Activated CD8-positive, alpha-beta memory T cell treated with anti-CD3 and anti-CD28 coated beads for 24 hours (primary cell): Measurements from ENCODE around the gene IL21R.
"Not testable (repeated sequence)": the region's sequence is repeated elsewhere in the genome, so short reads cannot be mapped to it uniquely, and the experiment has no call there.

ENCODE experiments used
- DNase-seq: peaks from one replicate; pipeline ENCODE4 v3.0.0-alpha.2; 2020

IL21R gene

DNA sequence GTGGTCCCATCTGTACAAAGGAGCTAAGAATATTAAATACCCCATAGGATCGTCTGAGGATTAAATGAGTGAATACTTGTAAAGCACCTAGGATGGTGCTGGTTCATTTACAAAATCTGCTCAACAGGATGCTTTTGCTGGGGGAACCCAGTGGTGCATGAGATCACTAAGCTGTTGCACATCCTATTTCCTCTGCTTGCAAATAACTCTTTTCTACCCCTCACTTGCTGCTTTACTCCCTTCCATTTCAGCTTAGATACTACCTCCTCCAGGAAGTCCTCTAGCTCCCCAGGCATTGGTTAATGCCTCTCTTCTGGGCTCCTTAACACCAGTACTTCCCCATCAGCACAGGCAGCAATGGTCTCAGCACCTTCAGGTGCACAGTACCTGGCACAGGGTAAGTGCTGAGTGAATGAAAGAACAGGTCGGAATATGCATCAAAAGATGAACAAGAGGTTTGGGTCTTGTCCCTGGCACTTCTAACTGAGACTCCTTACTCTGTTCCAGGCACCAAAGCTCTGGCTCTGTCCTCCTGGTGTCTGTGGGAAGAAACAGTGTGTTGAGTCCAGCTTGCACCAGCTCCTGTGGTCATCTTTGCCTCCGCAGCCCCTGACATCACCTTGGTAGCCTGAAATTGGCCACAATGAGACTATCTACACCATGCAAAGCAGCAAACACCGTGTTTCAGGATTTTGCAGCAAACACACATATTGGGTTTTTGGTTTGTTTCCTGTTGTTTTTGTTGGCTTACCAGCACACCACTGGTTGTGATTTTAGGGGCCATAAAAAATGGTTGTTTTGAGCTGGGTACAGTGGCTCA, 24.1 kb upstream of the IL21R start:
- DNase-seq: peak; percentile 57

DNA sequence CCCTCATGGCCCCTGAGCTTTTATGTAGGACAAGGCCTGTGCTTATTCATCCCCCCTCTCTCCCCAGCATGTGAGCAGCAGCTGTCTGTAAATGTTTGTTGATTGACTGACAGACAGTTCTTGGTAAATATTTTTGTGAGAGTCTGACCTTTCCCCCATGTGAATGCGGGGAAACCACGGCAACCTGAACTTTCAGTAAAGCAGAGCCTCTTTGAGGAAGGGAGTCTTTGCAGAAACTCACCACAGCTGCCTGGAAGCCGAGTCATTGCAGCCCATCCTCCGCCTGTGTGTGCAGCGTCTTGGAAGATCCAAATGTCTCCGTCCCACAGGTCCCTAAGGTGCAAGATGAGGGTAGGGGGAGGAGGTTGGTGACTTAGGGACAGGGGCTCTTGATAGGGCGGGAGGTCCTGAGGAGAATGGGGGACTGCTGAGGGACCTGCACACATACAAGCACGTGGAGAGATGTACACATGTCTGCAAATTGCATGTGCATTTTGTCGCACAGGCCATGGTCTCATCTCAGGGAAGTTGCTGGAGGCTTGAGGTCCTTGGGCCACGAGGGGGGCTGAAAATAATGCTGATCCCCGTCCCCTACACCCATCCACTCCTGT, 23.0 kb upstream of the IL21R start:
- peak; percentile 63 for DNase-seq

DNA sequence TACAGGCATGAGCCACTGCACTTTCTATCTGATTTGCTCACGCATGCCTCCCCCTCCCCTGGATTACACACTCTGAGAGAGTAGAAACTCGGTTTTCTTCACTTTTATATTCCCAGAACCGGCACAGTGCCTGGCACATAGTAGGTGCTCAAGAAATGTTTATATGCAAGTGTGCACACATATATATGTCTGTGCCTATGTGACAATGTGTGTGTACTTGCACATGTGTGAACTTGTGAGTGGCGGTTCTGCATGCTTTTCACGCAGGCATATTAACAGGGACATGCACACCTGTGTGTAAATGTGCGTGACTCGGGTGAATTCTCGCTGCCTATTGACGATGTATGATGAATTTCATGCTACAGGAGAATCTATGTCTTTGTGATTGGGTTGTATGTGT, 22.1 kb upstream of the IL21R start:
- peak; percentile 52 for DNase-seq

DNA sequence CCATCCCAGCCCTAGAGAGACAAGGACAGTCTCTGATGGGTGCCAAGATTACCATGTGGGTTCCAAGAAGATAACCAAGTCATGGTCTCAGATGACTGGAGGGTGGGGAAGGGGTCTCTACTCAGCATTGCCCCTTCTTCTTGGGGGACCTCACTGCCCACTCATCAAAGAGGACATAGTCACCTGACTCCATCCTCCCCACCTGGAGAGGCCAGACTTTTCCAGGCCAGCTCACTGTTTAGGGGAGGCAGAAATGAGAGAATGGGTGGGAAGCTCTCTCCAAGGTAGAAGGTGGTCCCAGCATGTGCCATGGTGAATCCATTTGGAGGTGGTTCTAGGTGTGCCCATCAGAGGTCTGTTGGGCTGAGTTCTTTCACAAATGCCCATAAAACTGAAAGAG, 20.7 kb upstream of the IL21R start:
- DNase-seq: peak; percentile 48

DNA sequence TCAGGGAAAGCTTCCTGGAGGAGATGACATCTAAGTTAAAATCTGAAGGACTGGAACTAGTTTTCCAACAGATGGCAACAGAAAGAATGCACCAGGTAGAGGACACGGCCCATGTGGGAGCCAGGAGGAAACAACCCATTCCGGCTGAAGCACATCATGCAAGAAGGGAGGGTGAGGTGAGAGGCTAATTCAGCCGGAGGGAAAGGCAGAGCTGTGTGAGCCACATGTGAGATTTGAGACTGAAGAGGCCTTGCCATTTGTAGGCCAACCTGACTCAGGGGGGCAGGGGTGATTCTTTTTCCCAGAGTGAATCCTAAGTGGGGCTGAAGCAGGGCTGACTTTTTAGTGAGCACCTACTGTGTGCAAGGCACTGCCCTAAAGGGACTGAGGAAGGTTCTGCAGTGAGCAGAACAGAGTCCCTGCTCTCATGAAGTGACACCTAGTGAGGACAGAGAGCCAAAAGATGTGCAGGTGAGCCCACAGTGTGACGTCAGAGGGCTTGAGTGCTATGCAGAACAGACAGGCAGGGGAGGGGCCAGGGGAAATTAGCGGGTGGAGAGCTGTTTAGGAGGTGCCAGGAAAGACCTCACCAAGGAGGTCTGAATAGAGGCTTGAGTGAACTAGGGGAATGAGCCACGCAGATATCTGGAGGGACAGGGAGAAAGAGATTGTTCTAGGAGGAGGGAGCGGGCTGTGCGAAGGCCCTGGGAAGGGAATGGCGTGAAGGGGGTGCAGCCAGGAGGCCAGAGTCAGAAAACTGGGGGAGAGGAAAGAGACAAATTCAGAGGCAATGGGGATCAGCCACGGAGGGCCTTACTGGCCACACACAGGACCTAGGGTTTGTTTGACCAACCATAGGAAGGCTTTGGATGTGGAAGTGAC, 19.8 kb upstream of the IL21R start:
- peak; percentile 52 for DNase-seq

DNA sequence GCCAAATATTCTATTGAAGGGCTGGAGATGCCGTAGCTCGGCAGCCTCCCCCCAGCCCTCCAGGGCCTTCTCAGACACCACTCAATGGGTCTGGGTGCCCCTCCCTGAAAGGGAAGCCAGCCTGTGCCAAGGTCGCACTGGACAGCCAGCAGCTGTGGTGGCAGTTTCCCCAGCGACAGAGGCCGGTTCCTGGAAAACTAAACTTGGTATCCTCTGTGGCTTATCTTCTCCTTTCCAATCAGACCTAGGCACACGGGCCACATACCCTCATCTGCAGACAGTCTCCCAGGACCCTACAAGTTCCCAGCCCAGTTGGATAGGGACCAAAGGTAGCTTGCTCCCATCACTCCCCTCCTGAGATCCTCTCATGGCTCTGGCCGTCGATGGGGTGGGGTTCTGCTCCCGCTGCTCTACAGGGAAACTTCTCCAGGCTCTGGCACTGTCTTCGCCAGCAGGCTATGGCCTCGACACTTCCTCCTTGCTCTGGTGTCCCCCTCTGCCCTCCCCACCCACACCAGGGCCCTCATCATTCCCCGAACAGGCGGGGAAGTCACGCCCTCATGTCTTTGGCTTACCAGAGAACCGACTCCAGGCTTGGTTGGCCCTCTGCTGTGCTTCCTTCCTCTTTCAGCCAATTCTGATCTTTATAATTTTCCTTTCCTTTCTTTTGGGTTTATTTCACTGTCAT, 18.3 kb upstream of the IL21R start:
- peak; percentile 44 for DNase-seq

DNA sequence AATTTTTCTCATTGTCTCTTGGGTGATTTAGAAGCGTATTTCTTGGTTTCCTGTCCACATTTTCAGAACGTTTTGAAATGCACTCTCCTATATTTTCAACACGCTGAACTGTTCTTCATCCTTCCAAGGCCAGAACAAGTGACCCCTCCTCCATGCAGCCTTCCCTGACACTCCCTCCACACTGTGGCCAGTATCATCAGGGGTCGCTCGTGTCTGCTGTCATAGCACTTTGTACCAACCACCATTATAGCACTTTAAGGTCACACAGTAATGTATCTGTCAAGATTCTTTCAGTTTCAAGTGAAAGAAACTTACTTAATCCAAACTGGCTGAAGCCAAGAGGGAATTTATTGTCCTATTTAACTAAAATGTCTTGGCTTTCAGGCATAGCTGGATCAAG, 17.5 kb upstream of the IL21R start:
- DNase-seq: no peak

DNA sequence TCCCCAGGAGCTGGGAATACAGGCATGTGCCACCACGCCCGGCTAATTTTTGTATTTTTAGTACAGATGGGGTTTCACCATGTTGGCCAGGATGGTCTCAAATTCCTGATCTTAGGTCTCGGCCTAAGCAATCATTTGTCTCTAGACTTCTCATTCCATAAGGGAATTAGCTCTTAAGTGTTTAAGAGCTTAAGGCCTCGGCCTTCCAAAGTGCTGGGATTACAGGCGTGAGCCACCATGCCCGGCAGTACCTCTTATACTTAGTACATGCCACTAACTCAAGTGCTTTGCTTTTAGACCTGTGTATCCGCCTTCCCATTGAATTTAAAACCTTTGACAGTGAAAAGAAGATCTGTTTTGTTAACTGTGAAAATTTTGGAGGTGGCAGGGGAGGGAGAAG, 16.6 kb upstream of the IL21R start:
- DNase-seq: peak; percentile 26

DNA sequence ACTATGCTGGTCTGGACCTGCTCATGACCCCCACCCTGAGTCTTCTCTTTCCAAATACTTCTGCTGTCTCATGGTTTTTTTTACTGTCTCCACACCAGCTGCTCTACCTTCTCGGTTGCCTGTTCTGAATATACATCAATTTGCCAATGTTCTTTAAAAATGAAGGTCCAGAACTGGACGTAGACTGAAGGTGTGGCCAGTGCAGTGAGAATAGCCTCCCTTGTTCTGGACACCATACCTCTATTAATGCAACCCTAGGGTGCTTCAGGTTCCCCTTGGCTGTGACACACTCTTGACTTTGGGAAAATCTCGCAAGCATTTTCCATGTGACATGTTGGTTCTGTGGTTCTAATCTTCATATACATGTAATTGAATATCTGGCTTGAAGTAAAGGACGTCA, 15.3 kb upstream of the IL21R start:
- peak; percentile 33 for DNase-seq

DNA sequence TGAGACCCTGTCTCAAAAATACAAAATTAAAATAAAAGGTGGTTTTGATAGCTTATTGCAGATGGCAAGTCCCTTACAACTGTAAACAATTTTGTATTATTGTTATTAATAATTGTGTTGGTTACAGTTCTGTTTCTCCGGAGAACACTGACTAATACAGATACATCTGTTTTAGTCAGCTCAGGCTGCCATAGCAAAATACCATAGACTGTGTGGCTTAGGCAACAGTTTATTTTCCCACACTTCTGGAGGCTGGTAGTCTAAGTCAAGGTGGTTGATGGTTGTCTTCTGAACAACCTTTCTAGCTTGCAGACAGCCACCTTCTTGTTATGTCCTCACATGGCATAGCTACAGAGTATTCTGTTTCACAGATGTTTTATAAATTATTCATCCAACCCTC, 14.2 kb upstream of the IL21R start:
- DNase-seq: no peak

DNA sequence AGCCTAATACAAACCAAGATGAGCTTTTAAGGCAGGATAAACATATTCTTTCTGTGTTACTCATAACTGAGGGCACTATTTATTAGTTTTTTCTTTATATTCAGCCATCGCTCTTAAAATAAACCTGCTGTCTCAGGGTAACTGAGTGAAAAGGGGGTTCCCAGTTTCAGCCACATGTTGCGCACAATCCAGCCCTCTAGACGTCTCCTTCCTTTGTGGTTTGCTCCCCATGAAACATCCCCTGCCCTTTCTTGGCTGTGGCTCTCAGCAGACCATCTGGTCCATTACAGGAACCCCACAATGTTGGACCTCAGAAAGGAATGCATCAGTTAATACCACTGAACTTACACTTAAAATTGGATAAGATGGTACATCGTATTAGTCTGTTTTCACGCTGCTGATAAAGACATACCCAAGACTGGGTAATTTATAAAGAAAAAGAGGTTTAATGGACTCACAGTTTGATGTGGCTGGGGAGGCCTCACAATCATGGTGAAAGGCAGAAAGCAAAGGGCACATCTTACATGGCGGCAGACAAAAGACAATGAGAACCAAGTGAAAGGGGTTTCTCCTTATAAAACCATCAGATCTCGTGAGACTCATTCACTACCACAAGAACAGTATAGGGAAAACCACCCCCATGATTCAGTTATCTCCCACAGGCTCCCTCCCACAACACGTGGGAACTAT, 12.6 kb upstream of the IL21R start:
- peak; percentile 43 for DNase-seq

DNA sequence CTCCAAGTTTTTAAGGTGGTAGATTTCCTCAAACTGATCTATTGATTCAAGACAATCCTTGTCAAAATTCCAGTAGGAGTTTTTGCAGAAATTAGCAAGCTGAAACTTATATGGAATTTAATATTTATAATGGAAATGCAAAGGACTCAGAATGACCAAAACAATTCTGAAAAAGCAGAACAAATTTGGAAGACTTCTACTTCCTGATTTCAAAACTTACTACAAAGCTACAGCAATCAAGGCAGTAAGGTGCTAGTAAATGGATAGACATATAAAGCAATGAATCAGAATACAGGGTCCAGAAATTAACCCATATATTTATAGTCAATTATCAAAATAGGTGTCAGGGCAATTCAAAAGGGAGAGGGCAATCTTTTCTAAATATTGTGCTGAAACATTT, 11.8 kb upstream of the IL21R start:
- DNase-seq: no peak

DNA sequence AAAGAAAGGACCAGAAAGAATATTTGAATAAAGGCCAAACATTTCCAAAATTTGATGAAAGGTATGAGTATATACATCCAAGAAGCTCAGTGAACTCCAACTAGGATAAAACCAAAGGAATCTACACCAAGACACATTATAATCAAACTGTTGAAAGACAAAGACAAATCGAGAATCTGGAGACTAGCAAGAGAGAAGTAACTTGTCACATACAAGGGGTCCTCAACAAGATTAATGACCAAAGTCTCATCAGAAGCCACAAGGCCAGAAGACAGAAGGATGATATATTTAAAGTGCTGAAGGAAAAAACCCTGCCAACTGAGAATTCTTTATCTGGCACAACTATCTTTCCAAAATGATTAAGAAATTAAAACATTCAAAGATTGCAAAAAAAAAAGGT, 9.3 kb upstream of the IL21R start:
- no peak for DNase-seq

DNA sequence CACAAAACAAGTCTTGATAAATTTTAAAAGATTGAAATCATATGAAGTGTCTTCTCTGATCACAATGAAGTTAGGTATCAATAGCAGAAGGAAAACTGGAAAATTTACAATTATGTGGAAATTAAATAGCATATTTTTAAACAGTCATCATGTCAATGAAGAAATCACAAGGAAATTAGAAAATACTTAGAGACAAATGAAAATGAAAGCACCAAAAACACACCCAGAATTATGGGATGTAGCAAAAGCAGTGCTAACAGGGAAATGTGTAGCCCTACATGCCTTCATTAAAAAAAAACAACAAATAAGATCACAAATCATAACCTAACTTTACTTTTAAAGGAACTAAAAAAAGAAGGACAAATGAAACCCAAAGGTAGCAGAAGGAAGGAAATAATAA, 7.5 kb upstream of the IL21R start:
- DNase-seq: no peak

DNA sequence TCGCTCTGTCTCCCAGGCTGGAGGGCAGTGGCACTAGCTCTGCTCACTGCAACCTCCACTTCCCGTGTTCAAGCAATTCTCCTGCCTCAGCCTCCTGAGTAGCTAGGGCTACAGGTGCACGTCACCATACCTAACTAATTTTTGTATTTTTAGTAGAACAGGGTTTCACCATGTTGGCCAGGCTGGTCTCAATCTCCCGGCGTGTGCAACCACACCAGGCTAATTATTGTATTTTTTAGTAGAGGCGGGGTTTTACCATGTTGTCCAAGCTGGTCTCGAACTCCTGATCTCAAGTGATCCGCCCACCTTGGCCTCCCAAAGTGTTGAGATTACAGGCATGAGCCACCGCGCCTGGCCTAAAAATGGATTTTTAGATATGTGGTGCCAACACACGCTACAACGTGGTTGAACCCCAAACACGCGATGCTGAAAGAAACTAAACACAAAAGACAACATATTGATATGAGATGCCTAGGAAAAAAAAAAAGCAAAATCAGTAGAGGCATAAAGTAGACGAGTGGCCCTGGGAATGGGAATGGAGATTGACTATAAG, 3.6 kb upstream of the IL21R start:
- not testable (repeated sequence) for DNase-seq

DNA sequence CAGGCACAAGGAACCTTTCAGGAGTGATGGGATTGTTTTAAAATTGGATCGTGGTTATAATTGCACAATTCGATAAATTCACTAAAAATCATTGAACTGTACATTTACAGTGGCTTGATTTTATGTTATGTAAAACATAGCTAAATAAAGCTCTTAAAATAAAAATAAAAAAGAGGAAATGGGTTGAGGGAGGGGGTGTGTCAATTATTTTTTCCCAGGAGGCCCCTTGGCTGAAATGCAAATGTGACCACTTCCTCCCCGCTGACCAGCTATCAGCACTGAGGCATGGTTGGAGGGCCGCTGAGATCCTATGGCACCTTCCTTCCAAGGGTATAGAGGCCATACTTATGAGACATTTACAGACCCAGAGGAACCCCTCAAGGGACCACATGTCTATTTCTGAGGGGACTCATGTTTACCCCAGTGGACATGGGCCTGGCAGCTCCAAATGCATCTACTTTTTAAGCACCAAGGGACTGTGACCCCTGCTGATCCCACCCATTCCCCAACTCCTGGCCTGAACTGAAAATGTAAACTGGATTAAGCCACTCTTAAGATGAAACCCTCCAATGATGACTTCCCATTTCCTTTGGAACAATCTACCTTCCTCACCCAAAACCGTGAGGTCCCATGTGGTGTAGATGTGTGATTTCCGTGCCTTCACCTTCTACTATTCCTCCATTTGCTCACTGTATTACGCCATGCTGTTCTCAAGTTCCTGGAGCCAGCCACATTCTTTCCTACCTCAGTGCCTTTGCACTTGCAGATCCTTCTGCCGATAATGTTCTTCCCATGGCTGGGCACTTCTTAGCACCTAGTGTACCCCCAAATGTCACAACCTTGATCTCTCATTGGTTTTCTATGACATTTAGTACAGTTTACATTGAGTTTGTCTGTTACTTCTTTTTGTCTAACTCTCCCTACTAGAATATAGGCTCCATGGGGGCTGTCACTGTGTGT, 2.8 kb upstream of the IL21R start:
- DNase-seq: no peak

DNA sequence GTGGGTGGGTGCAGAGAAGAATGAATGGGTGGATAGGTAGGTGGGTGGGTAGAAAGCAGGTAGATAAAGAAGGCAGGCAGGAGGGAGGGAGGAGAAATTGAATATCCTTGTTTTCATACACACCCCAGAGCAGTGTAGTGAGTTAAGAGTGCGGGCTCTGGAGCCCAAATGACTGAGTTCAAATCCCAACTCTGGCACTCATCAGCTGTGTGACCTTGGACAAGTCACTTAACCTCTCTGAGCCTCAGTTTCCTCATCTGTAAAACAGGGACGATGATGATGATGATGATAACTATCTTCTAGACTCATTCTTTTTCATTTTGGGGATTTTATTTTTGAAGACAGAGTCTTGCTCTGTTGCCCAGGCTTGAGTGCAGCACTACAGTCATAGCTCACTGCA, 2.0 kb upstream of the IL21R start:
- no peak for DNase-seq

DNA sequence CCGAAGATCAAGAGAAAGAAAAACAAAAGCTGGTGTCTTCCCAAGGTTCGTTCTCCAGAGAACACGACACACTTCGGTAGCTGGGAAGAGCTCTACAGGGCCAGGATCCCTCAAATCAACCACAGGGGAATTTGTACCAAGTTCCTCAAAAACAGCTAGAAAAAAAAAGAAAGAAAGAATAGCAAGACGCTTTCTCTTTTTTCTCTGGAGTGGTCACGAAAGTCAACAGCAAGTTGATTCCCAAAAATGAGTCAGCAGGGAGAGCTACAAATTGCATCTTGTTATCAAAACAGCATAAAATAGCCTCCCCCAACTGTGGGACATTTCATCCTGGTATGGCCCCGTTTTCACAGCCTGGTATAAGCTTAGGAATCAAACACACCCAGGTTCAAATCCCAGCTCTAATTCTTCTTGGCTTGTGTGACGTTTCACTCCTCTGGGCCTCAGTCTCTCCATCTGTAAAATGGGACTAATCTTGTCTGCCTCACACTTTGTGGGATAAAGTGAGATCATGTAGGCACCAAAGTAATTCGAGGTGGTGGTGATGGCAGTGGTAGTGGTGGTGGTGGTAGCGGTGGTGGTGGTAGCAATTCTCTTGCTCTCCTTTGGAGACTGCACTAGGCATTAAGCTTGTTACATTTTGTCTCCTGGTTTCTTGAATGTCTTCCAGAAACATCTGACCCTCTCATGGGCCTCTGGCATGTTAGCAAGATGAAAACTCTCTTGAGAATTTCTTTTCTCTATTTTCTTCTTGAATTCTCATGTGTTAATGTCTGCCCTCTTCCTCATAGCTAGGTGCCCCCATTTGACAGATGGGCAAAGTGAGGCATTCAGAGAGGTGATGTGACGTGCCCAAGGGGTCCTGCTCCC, 988 bp upstream of the IL21R start:
- DNase-seq: no peak

DNA sequence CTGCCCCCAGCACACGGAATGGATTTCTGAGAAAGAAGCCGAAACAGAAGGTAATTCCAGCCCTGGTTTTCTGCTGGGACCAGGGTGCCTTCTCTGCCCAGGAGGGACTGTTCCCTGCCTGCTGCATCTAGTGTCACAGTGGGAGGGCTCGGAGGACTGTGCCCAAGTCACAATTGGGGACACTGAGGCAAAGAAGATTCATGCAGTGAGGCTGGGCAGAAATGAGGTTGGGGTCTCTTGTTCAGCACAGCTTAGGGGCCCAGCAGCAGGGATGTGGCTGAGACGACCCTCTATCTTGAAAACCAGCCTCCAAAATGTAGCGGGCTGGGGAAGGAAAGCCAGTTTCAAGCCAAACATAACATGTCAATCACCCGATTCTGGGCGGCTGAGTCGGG, 592 bp downstream of the IL21R start:
- no peak for DNase-seq
